HAP-1 (cell line): ENCODE data around the gene COL21A1.

ENCODE experiments used
- DNase-seq, 2 experiments: peaks; one replicate each; pipeline ENCODE4 v3.0.0-alpha.2; 2016 to 2020; ENCODE audit warnings: low spot score in 2 of 2
- H3K27me3 ChIP-seq: fragments of 250-450 bp; sonication (Bioruptor Pico); 2 replicates; pipeline ENCODE4 v1.5.1; 2020; ENCODE audit warnings: low read depth, mild to moderate bottlenecking, moderate library complexity
- H3K36me3 ChIP-seq: fragments of 250-450 bp; sonication (Bioruptor Pico); replicated peaks from 2 replicates; pipeline ENCODE4 v1.5.1; 2020; ENCODE audit warnings: mild to moderate bottlenecking
- H3K4me1 ChIP-seq: fragments of 250-450 bp; sonication (Bioruptor Pico); 2 replicates; pipeline ENCODE4 v1.5.1; 2020; ENCODE audit warnings: mild to moderate bottlenecking
- H3K4me3 ChIP-seq: fragments of 250-450 bp; sonication (Bioruptor Pico); 2 replicates; pipeline ENCODE4 v1.5.1; 2020; ENCODE audit warnings: mild to moderate bottlenecking, moderate library complexity
- H3K9me3 ChIP-seq: fragments of 250-450 bp; sonication (Bioruptor Pico); 2 replicates; pipeline ENCODE4 v1.5.1; 2020; ENCODE audit warnings: mild to moderate bottlenecking, moderate library complexity
- in situ Hi-C: fragments of 300-500 bp; cut with MboI; formaldehyde crosslinking; loops from 3 replicates; pipeline ENCODE4 v1.14.3; 2020; ENCODE audit warnings: low sequenced_read_pairs, inconsistent platforms, mixed read lengths

Gene COL21A1

DNA sequence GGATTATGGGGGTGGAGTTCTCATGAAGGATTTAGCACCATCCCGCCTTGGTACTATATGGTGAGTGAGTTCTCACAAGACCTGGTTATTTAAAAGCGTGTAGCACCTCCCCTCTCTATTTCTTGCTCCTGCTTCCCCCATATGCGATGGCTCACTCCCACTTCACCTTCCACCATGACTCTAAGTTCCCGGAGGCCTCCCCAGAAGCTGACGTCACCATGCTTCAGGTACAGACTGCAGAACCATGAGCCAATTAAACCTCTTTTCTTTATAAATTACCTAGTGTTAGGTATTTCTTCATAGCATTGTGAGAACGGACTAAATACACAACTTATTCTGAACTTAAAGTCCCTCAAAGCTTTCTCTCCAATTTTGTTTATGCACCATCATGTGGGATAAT is 208.6 kb downstream of the COL21A1 start:
- in situ Hi-C loops, result no loop called here
- no peak for DNase-seq
- H3K4me3 ChIP-seq, result no peak overlapping the region

GRCh38 chr6:56037601-56038000 is 209.8 kb downstream of the COL21A1 start:
- no peaks in the 10 kb centered on the region for H3K4me1 ChIP-seq
- no peak for DNase-seq
- 0 out of 2 replicates have a peak, but pooled peaks cover 3% of the 10 kb centered on the region for H3K27me3 ChIP-seq
- in situ Hi-C loops, result no loop called here
- no peak overlapping the region for H3K4me3 ChIP-seq
- H3K36me3 ChIP-seq, result no peaks in the 10 kb centered on the region
- no peaks in the 10 kb centered on the region for H3K9me3 ChIP-seq

More for the DNA sequence above, 208.6 kb downstream of the COL21A1 start:
- 0 out of 2 replicates have a peak, but pooled peaks cover 3% of the 10 kb centered on the region for H3K27me3 ChIP-seq
- H3K4me1 ChIP-seq, result no peaks in the 10 kb centered on the region
- no peaks in the 10 kb centered on the region for H3K9me3 ChIP-seq
- no peaks in the 10 kb centered on the region for H3K36me3 ChIP-seq

DNA sequence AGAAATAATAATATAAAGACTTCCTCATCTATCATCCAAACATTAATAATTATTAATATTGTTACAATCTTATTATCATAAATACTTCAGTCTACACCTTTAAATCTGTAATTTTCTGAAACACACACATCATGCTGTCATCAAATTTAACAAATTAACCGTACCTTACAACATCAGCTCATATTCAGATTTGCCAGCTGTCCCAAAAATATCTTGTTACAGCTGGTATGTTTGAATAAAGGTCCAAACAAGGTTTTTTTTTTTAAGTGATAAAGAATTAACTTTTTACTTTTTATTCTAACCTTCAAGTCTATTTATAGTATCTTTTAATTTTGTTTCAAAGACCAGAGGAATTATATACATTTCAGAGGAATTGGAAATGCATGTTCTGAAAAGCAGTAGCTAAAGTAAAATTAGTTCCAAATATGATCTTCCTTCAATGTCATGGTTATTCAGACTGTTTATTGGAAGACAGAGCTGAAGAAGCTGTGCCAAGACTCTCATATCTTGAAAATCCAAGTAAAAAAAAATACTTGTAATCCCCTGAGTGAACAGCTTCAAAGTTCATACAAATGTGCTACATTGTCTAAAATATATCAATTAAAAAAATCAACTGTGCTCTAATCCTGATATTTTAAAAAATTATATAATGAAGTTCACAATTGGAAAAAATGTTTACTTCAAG is 210.3 kb downstream of the COL21A1 start:
- no peaks in the 10 kb centered on the region for H3K36me3 ChIP-seq
- no peaks in the 10 kb centered on the region for H3K4me1 ChIP-seq
- DNase-seq, result no peak
- in situ Hi-C loops, result no loop called here
- no peaks in the 10 kb centered on the region for H3K9me3 ChIP-seq
- no peak overlapping the region for H3K4me3 ChIP-seq
- 0 out of 2 replicates have a peak, but pooled peaks cover 3% of the 10 kb centered on the region for H3K27me3 ChIP-seq

DNA sequence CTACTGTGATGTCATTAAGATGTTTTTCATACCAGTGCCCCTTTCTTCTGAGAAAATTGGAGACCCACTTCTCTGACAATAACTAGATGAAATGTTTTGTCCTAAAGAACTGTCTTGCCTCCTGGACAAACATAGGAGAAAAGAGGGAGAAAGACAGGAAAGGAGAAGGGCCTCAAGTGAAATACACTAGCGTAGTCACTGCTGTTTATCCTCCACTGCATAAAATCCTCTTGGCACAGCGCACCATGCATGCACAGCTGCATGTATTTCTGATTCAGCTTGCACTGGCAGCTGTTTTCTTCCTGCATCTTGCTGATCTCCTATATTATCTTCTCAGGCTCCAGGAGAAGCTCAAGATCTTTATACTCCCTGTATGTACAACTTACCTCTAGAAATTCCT is 214.0 kb downstream of the COL21A1 start:
- in situ Hi-C loops, result no loop called here

GRCh38 chr6:56032715-56033260 is 214.6 kb downstream of the COL21A1 start:
- Histone ChIP-seq H3K4me1 (no peaks in the 10 kb centered on the region), H3K27me3 (0 out of 2 replicates have a peak, but pooled peaks cover 3% of the 10 kb centered on the region), H3K36me3 (no peaks in the 10 kb centered on the region), H3K9me3 (no peaks in the 10 kb centered on the region), H3K4me3 (no peak overlapping the region)
- in situ Hi-C loops, result no loop called here
- DNase-seq, result no peak

More for the DNA sequence above, 214.0 kb downstream of the COL21A1 start:
- Histone ChIP-seq H3K4me1 (no peaks in the 10 kb centered on the region), H3K36me3 (no peaks in the 10 kb centered on the region), H3K27me3 (0 out of 2 replicates have a peak, but pooled peaks cover 3% of the 10 kb centered on the region), H3K4me3 (no peak overlapping the region), H3K9me3 (no peaks in the 10 kb centered on the region)
- DNase-seq, result no peak

DNA sequence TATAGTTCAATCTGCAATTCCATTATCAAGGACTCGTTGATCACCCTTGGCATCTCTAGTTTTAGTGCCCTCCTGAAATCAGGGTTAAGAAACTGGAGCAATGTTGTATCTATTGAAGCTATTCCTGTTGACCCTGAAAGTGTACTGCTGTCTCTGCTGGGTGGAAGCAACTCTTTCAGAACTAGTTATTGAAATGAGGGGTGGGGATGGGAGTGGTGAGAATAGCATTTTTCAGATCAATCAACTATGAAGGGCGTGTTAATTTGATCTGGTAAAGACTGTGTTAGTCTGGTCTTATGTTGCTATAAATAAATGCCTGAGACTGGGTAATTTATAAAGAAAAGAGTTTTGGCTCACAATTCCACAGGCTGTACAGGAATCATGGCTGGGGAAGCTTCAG is 219.5 kb downstream of the COL21A1 start:
- DNase-seq, result no peak
- H3K36me3 ChIP-seq, result no peaks in the 10 kb centered on the region
- in situ Hi-C loops, result no loop called here
- no peaks in the 10 kb centered on the region for H3K9me3 ChIP-seq
- H3K27me3 ChIP-seq, result 0 out of 2 replicates have a peak, but pooled peaks cover 3% of the 10 kb centered on the region
- no peaks in the 10 kb centered on the region for H3K4me1 ChIP-seq
- no peak overlapping the region for H3K4me3 ChIP-seq

DNA sequence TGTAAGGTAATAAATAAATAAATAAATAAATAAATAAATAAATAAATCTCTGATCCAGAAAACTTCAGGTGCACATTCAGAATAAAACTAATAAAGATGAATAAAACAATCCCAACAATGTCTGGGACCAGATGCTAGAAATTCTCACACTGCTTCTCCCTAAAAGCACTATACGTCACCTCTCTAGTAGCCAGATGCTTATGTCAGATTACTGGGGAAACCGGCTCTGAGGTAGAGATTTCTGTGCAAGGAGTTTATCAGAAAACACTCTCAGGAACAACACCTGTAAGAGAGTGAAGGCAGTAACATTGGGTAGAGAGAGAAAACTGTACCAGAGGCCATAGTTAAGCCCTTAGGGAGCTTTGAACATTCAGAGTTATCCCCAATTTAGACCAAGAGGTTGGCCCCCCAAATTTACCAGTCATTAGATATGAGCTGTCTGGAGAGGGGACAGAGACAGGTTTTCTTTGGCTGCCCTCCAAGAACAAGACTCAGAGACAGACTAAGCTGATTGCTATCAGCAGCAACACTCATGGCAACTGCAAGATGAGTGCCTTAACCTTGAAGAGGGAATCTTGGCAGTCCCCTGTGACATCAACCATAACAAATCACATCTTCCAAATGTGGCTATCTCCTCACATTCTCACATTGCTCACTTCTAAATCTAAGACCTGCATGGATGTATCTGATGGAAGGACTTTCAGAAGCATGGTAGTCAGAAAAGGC is 220.8 kb downstream of the COL21A1 start:
- Histone ChIP-seq H3K27me3 (0 out of 2 replicates have a peak, but pooled peaks cover 3% of the 10 kb centered on the region), H3K36me3 (no peaks in the 10 kb centered on the region), H3K4me3 (no peak overlapping the region), H3K4me1 (peaks cover 1% of the 10 kb centered on the region; the same call in 1 of the 2 replicates), H3K9me3 (no peaks in the 10 kb centered on the region)
- in situ Hi-C loops, result no loop called here
- DNase-seq, result no peak

DNA sequence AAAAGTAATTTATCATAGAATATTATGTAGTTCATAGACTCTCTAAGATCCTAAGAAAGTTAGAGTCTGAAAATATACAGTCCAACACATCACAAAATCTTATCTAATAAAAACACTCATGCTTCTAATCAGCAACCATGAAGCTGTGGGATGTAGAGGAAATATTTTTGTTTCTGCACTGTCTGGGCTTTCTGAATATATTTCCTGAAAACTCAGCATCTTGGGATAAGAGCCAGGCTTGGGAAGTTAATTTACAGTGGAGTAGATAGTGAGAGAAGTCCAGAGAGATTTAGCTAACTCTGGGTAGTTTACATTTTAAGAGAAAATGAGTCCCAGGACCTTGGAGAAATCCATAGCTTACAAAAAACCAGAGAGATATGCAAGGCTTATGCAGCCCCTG is 221.6 kb downstream of the COL21A1 start:
- in situ Hi-C loops, result no loop called here
- no peaks in the 10 kb centered on the region for H3K36me3 ChIP-seq
- H3K4me3 ChIP-seq, result no peak overlapping the region
- no peak for DNase-seq
- no peaks in the 10 kb centered on the region for H3K9me3 ChIP-seq
- peaks cover 5% of the 10 kb centered on the region for H3K4me1 ChIP-seq
- 0 out of 2 replicates have a peak, but pooled peaks cover 3% of the 10 kb centered on the region for H3K27me3 ChIP-seq

DNA sequence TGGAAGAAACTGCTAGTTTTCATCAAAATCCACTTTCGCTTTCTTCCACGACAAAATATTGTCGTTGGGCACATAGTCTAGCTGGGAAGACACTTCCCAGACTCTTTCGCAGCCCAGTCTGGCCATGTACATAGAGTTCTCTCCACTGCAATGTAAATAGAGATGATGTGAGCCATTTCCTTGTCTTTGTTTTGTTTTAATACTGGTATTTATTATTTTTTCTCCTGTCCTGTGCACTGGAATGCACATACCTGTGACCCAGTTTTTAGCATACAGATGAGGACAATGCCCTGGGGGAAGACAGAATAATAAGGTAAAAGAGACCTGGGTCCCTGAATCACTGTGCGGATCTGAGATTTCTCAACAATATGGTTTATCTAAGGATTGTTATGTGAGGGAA is 222.4 kb downstream of the COL21A1 start:
- H3K4me3 ChIP-seq, result no peak overlapping the region
- H3K4me1 ChIP-seq, result peaks cover 5% of the 10 kb centered on the region
- in situ Hi-C loops, result no loop called here
- H3K36me3 ChIP-seq, result no peaks in the 10 kb centered on the region
- no peaks in the 10 kb centered on the region for H3K9me3 ChIP-seq
- 0 out of 2 replicates have a peak, but pooled peaks cover 3% of the 10 kb centered on the region for H3K27me3 ChIP-seq
- no peak for DNase-seq

DNA sequence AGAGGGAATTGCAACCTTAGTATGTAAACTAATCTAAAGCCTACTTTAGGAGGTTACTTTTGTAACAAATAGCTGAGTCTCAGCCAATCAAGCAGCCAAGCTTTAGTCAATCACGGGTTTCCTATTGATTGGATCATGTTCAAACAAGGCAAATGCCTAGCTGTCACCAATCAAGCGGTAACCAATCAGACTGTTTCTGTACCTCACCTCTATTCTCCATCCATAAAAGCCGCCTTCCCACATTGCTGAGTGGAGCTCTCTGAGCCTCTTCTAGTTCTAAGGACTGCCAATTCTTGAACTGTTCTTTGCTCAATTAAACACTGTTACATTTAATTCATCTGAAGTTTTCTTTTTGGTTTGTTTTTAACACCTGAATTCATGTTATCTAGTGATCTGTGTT is 223.6 kb downstream of the COL21A1 start:
- no peaks in the 10 kb centered on the region for H3K36me3 ChIP-seq
- H3K27me3 ChIP-seq, result 0 out of 2 replicates have a peak, but pooled peaks cover 3% of the 10 kb centered on the region
- H3K9me3 ChIP-seq, result no peaks in the 10 kb centered on the region
- H3K4me3 ChIP-seq, result no peak overlapping the region
- DNase-seq, result no peak
- peaks cover 5% of the 10 kb centered on the region for H3K4me1 ChIP-seq
- in situ Hi-C loops, result no loop called here

- in situ Hi-C loops, result no loop called here
- Histone ChIP-seq H3K27me3 (0 out of 2 replicates have a peak, but pooled peaks cover 3% of the 10 kb centered on the region), H3K9me3 (no peaks in the 10 kb centered on the region), H3K4me1 (peaks cover 5% of the 10 kb centered on the region), H3K36me3 (no peaks in the 10 kb centered on the region), H3K4me3 (no peak overlapping the region)
- DNase-seq, result no peak
Measured at GRCh38 chr6:56022678-56023077, 224.7 kb downstream of the COL21A1 start.

- Histone ChIP-seq H3K4me3 (no peak overlapping the region), H3K4me1 (peaks cover 5% of the 10 kb centered on the region), H3K9me3 (no peaks in the 10 kb centered on the region), H3K27me3 (no peaks in the 10 kb centered on the region), H3K36me3 (no peaks in the 10 kb centered on the region)
- in situ Hi-C loops, result no loop called here
- DNase-seq, result peak; percentile 65 to 72
Measured at GRCh38 chr6:56021943-56022342, 225.4 kb downstream of the COL21A1 start.

- DNase-seq, result no peak
- in situ Hi-C loops, result no loop called here
- Histone ChIP-seq H3K9me3 (no peaks in the 10 kb centered on the region), H3K4me1 (peaks cover 5% of the 10 kb centered on the region), H3K27me3 (no peaks in the 10 kb centered on the region), H3K4me3 (no peak overlapping the region), H3K36me3 (no peaks in the 10 kb centered on the region)
Measured at GRCh38 chr6:56019973-56020372, 227.4 kb downstream of the COL21A1 start.

DNA sequence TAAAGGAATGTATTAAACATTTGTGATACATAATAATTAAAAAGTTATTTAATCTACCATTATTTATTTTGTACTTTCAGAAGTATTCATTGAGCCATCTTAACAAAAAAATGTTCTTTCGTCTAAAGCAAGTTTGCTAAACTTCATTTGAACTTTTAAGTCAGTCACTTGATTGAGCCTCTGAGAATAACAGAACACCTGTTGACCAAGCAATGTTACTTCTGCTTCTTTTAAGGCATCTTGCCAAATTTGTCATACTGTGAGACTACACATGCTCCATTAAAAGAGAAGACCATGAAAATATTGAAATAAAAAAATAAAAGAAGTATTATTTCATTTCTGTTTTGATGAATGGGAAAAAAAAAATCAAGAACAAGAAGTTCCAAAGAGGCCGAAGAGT is 230.2 kb downstream of the COL21A1 start:
- Histone ChIP-seq H3K9me3 (no peaks in the 10 kb centered on the region), H3K4me3 (no peak overlapping the region), H3K36me3 (no peaks in the 10 kb centered on the region), H3K27me3 (no peaks in the 10 kb centered on the region), H3K4me1 (peaks cover 5% of the 10 kb centered on the region)
- no peak for DNase-seq
- in situ Hi-C loops, result no loop called here
